Omental fat pad (tissue), 4 donors: ENCODE results near the gene TRPM7. TPM values are rescaled to one million over a fixed set of nuclear protein-coding genes. Genes with fewer than 3 reads are reported as not detected.

Experiments
- ATAC-seq: fragments of 150-250 bp; one replicate; pipeline ENCODE4 v1.9.1; 2016; ENCODE audit warnings: mild to moderate bottlenecking, moderate library complexity; ENCODE audit not compliant: low FRiP score
- DNase-seq: peaks from one replicate; pipeline ENCODE4 v3.0.0-alpha.2; 2019; ENCODE audit warnings: low spot score
- CTCF ChIP-seq, 3 donors: fragments of 450-650 bp; IDR thresholded peaks; one replicate each; pipeline ENCODE4 v1.5.1; 2016 to 2017; ENCODE audit warnings: antibody characterized with exemption in 3 of 3, mild to moderate bottlenecking in 3 of 3, moderate library complexity in 2 of 3
- total RNA-seq, 4 donors: library from RNA; depleted of rRNA; stranded (reverse); fragments of >200 nt; gene quantifications; one replicate each; pipeline ENCODE4 v1.1.0, GENCODE V29; 2016

The TRPM7 gene
- total RNA-seq, 4 donors from 2014 or later: 55.5 to 63.6 (median 60.5) TPM

GRCh38 chr15:50546566-50546965 lies 140.0 kb downstream of the TRPM7 start, which contains the start of gene USP50:
Gene USP50 (minus strand): TSS chr15:50546666. CDS start chr15:50546525, 141 bp downstream.
- DNase-seq (no peak), ATAC-seq (no peak)
- no peak for TF ChIP-seq CTCF (IDR thresholded peaks at IDR 0.05)

- ATAC-seq (no peak), DNase-seq (no peak)
- no peak for TF ChIP-seq CTCF (IDR thresholded peaks at IDR 0.05)
Measured at GRCh38 chr15:50544368-50544767, 142.2 kb downstream of the TRPM7 start.

GRCh38 chr15:50543556-50543955 lies 143.0 kb downstream of the TRPM7 start:
- TF ChIP-seq CTCF (IDR thresholded peaks at IDR 0.05): no peak
- no peak for ATAC-seq
- no peak for DNase-seq

- no peak for TF ChIP-seq CTCF (IDR thresholded peaks at IDR 0.05)
- DNase-seq: no peak
- ATAC-seq: peak; percentile 74
Measured at GRCh38 chr15:50542887-50543210, 143.7 kb downstream of the TRPM7 start.

- DNase-seq: no peak
- no peak for TF ChIP-seq CTCF (IDR thresholded peaks at IDR 0.05)
- no peak for ATAC-seq
Measured at GRCh38 chr15:50531766-50532165, 154.8 kb downstream of the TRPM7 start.

- DNase-seq (no peak), ATAC-seq (no peak)
- TF ChIP-seq CTCF (IDR thresholded peaks at IDR 0.05): no peak
Measured at GRCh38 chr15:50531163-50531562, 155.4 kb downstream of the TRPM7 start.

- no peak for TF ChIP-seq CTCF (IDR thresholded peaks at IDR 0.05)
- ATAC-seq (no peak), DNase-seq (no peak)
Measured at GRCh38 chr15:50523851-50524251, 162.7 kb downstream of the TRPM7 start.
